ENCODE data around the gene KRTAP2-2.
"Not testable (repeated sequence)": the region's sequence is repeated elsewhere in the genome, so short reads cannot be mapped to it uniquely, and the experiment has no call there.

The KRTAP2-2 gene

GRCh38 chr17:41055130-41055529 lies at the start of gene KRTAP2-2:
TSS of gene KRTAP2-2 (minus strand) at chr17:41055230. CDS start at chr17:41055211, 19 bp downstream.
- H3K4me1 Mint-ChIP-seq; ATAC-seq (replicated peaks; ENCODE audit: extremely low read depth, poor library complexity, severe bottlenecking); H3K9me3 Mint-ChIP-seq; DNase-seq (ENCODE audit: low spot score in 2 of 2); H3K27ac Mint-ChIP-seq (ENCODE audit: low read depth); H3K36me3 Mint-ChIP-seq (ENCODE audit: insufficient read depth); H3K4me3 Mint-ChIP-seq: not testable (repeated sequence)
- H3K27me3 Mint-ChIP-seq, result peaks cover 82% of the 10 kb centered on the region

GRCh38 chr17:41104386-41105038 lies 49.5 kb upstream of the KRTAP2-2 start:
- not testable (repeated sequence) for H3K4me3 Mint-ChIP-seq; H3K9me3 Mint-ChIP-seq; DNase-seq (ENCODE audit: low spot score in 2 of 2); H3K27ac Mint-ChIP-seq (ENCODE audit: low read depth); H3K36me3 Mint-ChIP-seq (ENCODE audit: insufficient read depth); ATAC-seq (replicated peaks; ENCODE audit: extremely low read depth, poor library complexity, severe bottlenecking)
- Mint-ChIP-seq H3K4me1 (peaks cover 15% of the 10 kb centered on the region), H3K27me3 (peaks cover 45% of the 10 kb centered on the region)

GRCh38 chr17:41103896-41104295 lies 48.9 kb upstream of the KRTAP2-2 start:
- ATAC-seq (replicated peaks; ENCODE audit: extremely low read depth, poor library complexity, severe bottlenecking), result no peak
- Mint-ChIP-seq H3K9me3 (no peaks in the 10 kb centered on the region), H3K4me1 (peaks cover 14% of the 10 kb centered on the region), H3K27ac (ENCODE audit: low read depth) (no peak overlapping the region), H3K27me3 (peaks cover 42% of the 10 kb centered on the region), H3K36me3 (ENCODE audit: insufficient read depth) (peaks cover 1% of the 10 kb centered on the region), H3K4me3 (no peak overlapping the region)
- DNase-seq (ENCODE audit: low spot score in 2 of 2), result no peak

GRCh38 chr17:41101586-41102259 lies 46.7 kb upstream of the KRTAP2-2 start, which contains the start of gene KRTAP4-16:
TSS of gene KRTAP4-16 (minus strand) at chr17:41102209. CDS start at chr17:41102209, 0 bp downstream.
- Mint-ChIP-seq H3K4me3 (no peak within 1 kb of the TSS), H3K27me3 (peaks cover 44% of the 10 kb centered on the region), H3K27ac (ENCODE audit: low read depth) (peak within 1 kb of the TSS; percentile 8), H3K4me1 (peaks cover 9% of the 10 kb centered on the region), H3K9me3 (no peaks in the 10 kb centered on the region), H3K36me3 (ENCODE audit: insufficient read depth) (peaks cover 1% of the 10 kb centered on the region)
- ATAC-seq (replicated peaks; ENCODE audit: extremely low read depth, poor library complexity, severe bottlenecking) (no peak), DNase-seq (ENCODE audit: low spot score in 2 of 2) (no peak)

GRCh38 chr17:41099682-41100480 lies 44.9 kb upstream of the KRTAP2-2 start:
- not testable (repeated sequence) for H3K4me1 Mint-ChIP-seq; H3K9me3 Mint-ChIP-seq; H3K36me3 Mint-ChIP-seq (ENCODE audit: insufficient read depth); ATAC-seq (replicated peaks; ENCODE audit: extremely low read depth, poor library complexity, severe bottlenecking); DNase-seq (ENCODE audit: low spot score in 2 of 2); H3K4me3 Mint-ChIP-seq; H3K27ac Mint-ChIP-seq (ENCODE audit: low read depth)
- H3K27me3 Mint-ChIP-seq, result peaks cover 51% of the 10 kb centered on the region

- DNase-seq (ENCODE audit: low spot score in 2 of 2) (no peak), ATAC-seq (replicated peaks; ENCODE audit: extremely low read depth, poor library complexity, severe bottlenecking) (no peak)
- H3K27ac Mint-ChIP-seq (ENCODE audit: low read depth), result no peak overlapping the region
- no peak overlapping the region for H3K4me3 Mint-ChIP-seq
- H3K9me3 Mint-ChIP-seq, result no peaks in the 10 kb centered on the region
- H3K4me1 Mint-ChIP-seq, result peaks cover 9% of the 10 kb centered on the region
- H3K27me3 Mint-ChIP-seq, result peaks cover 51% of the 10 kb centered on the region
- H3K36me3 Mint-ChIP-seq (ENCODE audit: insufficient read depth), result no peaks in the 10 kb centered on the region
Observed at GRCh38 chr17:41098481-41098880, 43.5 kb upstream of the KRTAP2-2 start.

GRCh38 chr17:41098042-41098441 lies 43.0 kb upstream of the KRTAP2-2 start, which contains the start of gene KRTAP4-8:
TSS of gene KRTAP4-8 (minus strand) at chr17:41098142. CDS start at chr17:41098084, 58 bp downstream.
- Mint-ChIP-seq H3K27ac (ENCODE audit: low read depth) (no peak within 1 kb of the TSS), H3K9me3 (no peaks in the 10 kb centered on the region), H3K4me1 (peaks cover 9% of the 10 kb centered on the region), H3K36me3 (ENCODE audit: insufficient read depth) (no peaks in the 10 kb centered on the region), H3K4me3 (no peak within 1 kb of the TSS), H3K27me3 (peaks cover 51% of the 10 kb centered on the region)
- ATAC-seq (replicated peaks; ENCODE audit: extremely low read depth, poor library complexity, severe bottlenecking) (no peak), DNase-seq (ENCODE audit: low spot score in 2 of 2) (no peak)

GRCh38 chr17:41096055-41096454 lies 41.0 kb upstream of the KRTAP2-2 start:
- DNase-seq (ENCODE audit: low spot score in 2 of 2) (no peak), ATAC-seq (replicated peaks; ENCODE audit: extremely low read depth, poor library complexity, severe bottlenecking) (no peak)
- Mint-ChIP-seq H3K36me3 (ENCODE audit: insufficient read depth) (no peaks in the 10 kb centered on the region), H3K4me3 (no peak overlapping the region), H3K27me3 (peaks cover 51% of the 10 kb centered on the region), H3K27ac (ENCODE audit: low read depth) (no peak overlapping the region), H3K9me3 (no peaks in the 10 kb centered on the region), H3K4me1 (peaks cover 9% of the 10 kb centered on the region)

- not testable (repeated sequence) for H3K27ac Mint-ChIP-seq (ENCODE audit: low read depth); H3K4me1 Mint-ChIP-seq; H3K36me3 Mint-ChIP-seq (ENCODE audit: insufficient read depth); DNase-seq (ENCODE audit: low spot score in 2 of 2); H3K9me3 Mint-ChIP-seq; H3K4me3 Mint-ChIP-seq; ATAC-seq (replicated peaks; ENCODE audit: extremely low read depth, poor library complexity, severe bottlenecking)
- peaks cover 39% of the 10 kb centered on the region for H3K27me3 Mint-ChIP-seq
Observed at GRCh38 chr17:41088760-41089352, 33.8 kb upstream of the KRTAP2-2 start.

GRCh38 chr17:41084100-41084856 lies 29.2 kb upstream of the KRTAP2-2 start, which contains the start of gene KRTAP4-7:
TSS of gene KRTAP4-7 (plus strand) at chr17:41084150. CDS start at chr17:41084207, 57 bp downstream.
- peaks cover 57% of the 10 kb centered on the region for H3K27me3 Mint-ChIP-seq
- ATAC-seq (replicated peaks; ENCODE audit: extremely low read depth, poor library complexity, severe bottlenecking); DNase-seq (ENCODE audit: low spot score in 2 of 2); H3K27ac Mint-ChIP-seq (ENCODE audit: low read depth); H3K9me3 Mint-ChIP-seq; H3K4me3 Mint-ChIP-seq; H3K4me1 Mint-ChIP-seq; H3K36me3 Mint-ChIP-seq (ENCODE audit: insufficient read depth): not testable (repeated sequence)

- not testable (repeated sequence) for ATAC-seq (replicated peaks; ENCODE audit: extremely low read depth, poor library complexity, severe bottlenecking); H3K27ac Mint-ChIP-seq (ENCODE audit: low read depth); H3K4me1 Mint-ChIP-seq; H3K36me3 Mint-ChIP-seq (ENCODE audit: insufficient read depth); H3K4me3 Mint-ChIP-seq; DNase-seq (ENCODE audit: low spot score in 2 of 2); H3K9me3 Mint-ChIP-seq
- peaks cover 49% of the 10 kb centered on the region for H3K27me3 Mint-ChIP-seq
Observed at GRCh38 chr17:41083427-41083826, 28.4 kb upstream of the KRTAP2-2 start.
